Activated CD8-positive, alpha-beta memory T cell treated with anti-CD3 and anti-CD28 coated beads, Interleukin-2, amount 50 U/mL, for 24 hours (primary cell): ENCODE measurements around the gene SLC25A21.
"Not testable (repeated sequence)": the region's sequence is repeated elsewhere in the genome, so short reads cannot be mapped to it uniquely, and the experiment has no call there.

Source experiments
- DNase-seq: peaks from one replicate; pipeline ENCODE4 v3.0.0-alpha.2; 2020; ENCODE audit errors: extremely low read depth

The SLC25A21 gene

GRCh38 chr14:37172024-37172869 lies at the start of gene SLC25A21:
TSS of gene SLC25A21 (minus strand) at chr14:37172606.
- no peak for DNase-seq

DNA sequence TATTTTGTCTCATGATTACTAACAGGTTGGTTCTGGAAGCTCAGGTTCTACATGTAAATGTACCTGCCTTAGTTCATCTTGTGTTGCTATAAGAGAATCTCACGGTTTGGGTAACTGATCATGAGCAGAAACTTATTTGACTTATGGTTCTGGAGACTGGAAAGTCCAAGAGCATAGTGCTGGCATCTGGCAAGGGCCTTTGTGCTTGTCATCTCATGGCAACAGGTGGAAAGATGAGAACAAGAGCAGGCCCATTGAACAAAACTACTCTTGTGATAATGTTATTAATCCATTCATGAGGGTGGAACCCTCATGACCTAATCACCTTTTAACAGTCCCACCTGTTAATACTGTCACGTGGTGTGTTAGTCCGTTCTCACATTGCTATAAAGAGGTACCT lies 48.7 kb upstream of the SLC25A21 start:
- no peak for DNase-seq

DNA sequence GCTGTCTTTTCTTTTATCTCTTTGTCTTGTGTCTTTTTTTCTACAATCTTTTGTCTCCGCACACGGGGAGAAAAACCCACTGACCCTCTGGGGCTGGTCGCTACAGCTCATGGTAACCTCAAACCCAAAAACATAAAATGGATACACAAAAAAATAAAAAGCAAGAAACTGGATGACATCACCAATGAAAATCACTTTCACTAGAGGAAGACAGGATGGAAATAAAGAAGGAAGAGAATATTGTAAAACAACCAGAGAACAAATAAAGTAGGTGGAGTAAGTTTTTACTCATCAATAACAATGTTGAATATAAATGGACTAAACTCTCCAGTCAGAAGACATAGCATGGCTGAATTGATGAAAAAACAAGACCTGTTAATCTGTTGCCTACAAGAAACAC lies 42.9 kb upstream of the SLC25A21 start:
- DNase-seq = no peak

DNA sequence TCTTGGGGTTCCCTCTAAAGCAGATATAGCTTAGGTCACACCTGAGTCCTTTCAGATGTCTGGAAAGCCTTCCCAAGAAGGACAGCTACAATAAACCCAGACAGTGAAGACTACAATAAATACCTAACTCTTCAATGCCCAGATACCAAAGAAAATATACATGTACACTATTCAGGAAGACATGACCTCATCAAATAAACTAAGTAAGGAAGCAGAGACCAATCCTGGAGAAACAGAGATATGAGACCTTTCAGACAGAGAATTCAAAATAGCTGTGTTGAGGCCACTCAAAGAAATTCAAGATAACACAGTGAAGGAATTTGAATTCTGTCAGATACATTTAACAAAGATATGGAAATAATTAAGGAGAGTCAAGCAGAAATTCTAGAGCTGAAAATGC lies 40.6 kb upstream of the SLC25A21 start:
- DNase-seq = no peak

GRCh38 chr14:37210448-37210847 lies 38.0 kb upstream of the SLC25A21 start:
- DNase-seq = no peak

DNA sequence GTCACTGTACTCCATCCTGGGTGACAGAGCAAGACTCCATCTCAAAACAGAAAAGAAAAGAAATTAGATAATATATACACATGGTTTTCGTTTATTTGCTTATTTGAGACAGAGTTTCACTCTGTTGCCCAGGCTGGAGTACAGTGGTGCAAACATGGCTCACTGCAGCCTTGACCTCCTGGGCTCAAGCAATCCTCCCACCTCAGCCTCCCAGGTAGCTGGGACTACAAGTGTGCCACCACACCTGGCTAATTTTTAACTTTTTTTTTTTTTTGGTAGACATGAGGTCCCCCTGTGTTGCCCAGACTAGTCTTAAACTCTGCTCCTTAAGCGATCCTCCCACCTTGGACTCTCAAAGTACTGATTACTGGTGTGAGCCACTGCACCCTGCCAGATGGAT lies 37.2 kb upstream of the SLC25A21 start:
- not testable (repeated sequence) for DNase-seq

- not testable (repeated sequence) for DNase-seq
These were observed 33.5 kb upstream of the SLC25A21 start for GRCh38 chr14:37205623-37206605.

DNA sequence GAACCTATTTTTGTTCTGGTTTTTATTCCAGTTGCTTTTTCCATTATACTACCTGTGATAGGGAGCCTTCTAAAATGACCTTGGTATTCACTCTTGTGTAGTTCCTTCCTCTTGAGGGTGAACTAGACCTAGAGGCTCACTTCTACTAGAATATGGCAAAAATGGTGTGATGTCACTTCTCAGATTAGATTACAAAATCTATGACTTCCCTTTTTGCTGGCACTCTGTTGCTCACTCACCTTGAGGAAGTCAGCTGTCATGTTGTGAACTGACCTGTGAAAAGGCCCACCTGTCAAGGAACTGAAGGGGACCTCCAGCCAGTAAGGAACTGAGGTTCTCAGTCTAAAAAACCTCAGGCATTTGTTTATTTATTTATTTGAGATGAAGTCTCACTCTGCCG lies 31.0 kb upstream of the SLC25A21 start:
- DNase-seq = no peak

- DNase-seq = no peak
These were observed 30.4 kb upstream of the SLC25A21 start for GRCh38 chr14:37202812-37203211.

GRCh38 chr14:37202265-37202664 lies 29.9 kb upstream of the SLC25A21 start:
- no peak for DNase-seq

- no peak for DNase-seq
These were observed 29.3 kb upstream of the SLC25A21 start for GRCh38 chr14:37201724-37202123.

- DNase-seq = no peak
These were observed 26.5 kb upstream of the SLC25A21 start for GRCh38 chr14:37198907-37199306.

GRCh38 chr14:37198273-37198598 lies 25.8 kb upstream of the SLC25A21 start:
- DNase-seq = no peak

DNA sequence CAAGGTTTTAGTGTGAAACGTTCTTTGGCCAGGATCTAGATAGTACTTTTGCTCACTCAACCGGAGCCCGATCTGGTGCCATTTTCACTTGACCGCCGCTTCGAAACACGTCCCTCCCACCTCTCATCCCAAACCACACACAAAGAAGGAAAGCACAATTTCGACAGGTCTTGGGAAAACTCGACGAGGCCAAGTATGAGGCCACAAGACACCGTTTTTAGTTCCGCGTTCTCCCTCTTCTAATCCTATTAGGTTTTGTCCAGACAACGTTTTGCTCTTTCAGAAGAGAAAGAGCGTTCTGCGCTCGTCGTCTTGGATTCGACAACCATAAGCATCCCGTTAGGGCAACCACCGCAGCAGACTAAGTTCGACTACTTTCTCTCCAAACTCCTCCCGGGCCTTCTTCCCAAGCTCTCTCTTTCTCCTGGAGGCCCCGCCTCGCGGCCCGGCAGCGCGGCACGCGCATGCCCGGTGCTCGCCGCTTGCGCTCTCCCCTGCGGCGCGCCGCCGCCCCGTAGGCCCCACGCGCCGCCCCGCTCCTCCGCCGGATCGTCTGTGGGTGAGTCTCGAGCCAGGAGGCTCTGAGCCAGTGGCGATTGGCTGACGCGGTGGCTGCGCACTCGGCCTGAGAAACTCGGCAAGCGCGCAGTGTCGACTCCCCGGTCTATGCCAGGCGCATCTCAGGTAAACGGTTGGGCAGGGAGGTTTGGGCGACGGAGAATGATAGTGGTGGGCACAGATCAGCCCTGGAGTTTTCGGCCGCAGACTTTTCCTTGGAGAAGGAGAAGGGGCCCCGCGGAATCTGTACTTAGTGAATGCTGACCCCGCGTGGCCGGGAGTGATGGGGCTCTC lies 25.2 kb upstream of the SLC25A21 start, which contains the start of gene MIPOL1:
MIPOL1 (plus strand) TSS at position 517 of the 852 bp plus-strand sequence. CDS start 49,952 bp downstream, outside the sequence.
- DNase-seq = no peak

- no peak for DNase-seq
These were observed 24.4 kb upstream of the SLC25A21 start for GRCh38 chr14:37196604-37197420.

DNA sequence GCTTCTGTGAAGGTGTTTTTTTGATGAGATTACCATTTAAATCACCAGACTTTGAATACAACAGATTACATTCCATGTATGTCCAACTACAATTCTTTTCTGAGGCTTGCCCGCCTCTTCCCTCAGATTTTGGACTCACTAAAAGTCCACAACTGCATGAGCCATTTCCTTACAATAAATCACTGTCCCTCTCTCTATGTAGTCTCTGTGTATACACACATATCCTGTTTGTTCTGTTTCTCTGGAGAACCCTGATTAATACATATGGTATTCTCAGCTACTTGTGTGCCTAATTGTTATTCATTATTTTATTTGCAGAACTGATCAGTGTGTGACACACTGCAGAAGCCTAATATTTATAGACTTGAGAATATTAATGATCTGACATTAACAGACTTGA lies 22.9 kb upstream of the SLC25A21 start:
- no peak for DNase-seq

DNA sequence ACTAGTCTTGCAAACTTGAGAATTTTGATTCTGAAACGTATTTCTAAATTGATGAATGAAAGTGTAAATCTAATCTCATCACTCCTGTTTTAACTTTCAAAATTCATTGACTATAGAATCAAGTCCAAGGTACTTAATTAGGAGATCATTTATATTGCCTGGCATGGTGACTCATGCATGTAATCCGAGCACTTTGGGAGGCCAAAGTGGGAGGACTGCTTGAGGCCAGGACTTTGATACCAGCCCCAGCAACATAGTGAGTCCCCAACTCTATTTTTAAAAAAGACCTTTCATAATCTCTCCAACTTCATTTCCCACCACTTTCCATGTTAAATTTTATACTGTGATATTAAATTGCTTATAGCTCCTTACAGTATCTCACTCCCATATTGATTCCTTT lies 22.3 kb upstream of the SLC25A21 start:
- DNase-seq = no peak

DNA sequence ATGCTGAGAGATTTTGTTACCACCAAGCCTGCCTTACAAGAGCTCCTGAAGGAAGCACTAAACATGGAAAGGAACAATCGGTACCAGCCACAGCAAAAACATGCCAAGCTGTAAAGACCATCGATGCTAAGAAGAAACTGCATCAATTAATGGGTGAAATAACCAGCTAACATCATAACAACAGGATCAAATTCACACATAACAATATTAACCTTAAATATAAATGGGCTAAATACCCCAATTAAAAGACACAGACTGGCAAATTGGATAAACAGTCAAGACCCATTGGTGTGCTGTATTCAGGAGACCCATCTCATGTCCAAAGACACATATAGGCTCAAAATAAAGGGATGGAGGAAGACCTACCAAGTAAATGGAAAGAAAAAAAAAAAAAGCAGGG lies 17.3 kb upstream of the SLC25A21 start:
- DNase-seq = not testable (repeated sequence)

DNA sequence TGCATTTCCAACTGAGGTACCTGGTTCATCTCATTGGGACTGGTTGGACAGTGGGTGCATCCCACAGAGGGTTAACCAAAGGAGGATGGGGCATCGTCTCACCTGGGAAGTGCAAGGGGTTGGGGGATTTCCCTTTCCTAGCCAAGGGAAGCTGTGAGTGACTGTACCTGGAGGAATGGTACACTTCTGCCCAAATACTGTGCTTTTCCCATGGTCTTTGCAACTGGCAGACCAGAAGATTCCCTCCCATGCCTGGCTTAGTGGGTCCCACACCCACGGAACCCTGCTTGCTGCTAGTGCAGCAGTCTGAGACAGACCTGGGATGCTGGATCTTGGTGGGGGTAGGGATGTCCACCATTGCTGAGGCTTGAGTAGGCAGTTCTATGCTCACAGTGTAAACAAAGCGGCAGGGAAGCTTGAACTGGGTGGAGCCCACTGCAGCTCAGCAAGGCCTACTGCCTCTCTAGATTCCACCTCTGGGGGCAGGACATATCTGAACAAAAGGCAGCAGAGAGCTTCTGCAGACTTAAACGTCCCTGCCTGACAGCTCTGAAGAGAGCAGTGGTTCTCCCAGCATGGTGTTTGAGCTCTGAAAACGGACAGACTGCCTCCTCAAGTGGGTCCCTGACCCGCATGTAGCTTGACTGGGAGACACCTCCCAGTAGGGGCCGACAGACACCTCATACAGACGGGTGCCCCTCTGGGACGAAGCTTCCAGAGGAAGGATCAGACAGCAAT lies 15.6 kb upstream of the SLC25A21 start:
- DNase-seq = not testable (repeated sequence)

DNA sequence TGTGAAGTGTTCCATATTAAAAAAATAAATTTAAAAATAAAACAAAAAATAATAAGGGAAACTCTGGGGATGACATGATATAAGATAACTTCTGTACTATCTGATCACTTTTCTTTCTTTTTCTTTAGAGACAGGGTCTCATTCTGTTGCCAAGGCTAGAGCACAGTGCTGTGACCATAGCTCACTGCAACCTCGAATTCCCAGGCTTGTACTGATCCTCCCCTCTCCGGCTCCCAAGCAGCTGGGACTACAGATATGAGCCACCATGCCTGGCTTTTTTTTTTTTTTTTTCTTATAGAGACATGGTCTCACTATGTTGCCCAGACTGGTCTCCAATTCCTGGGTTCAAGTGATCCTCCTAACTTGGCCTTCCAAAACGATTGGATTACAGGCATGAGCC lies 14.9 kb upstream of the SLC25A21 start:
- DNase-seq = no peak
